NCI-H128 (cell line): Measurements from ENCODE around the gene TMEM123.
A peak's percentile ranks its signal among the peaks of the same experiment; 100 is the strongest.

Source experiments
- DNase-seq: peaks from one replicate; lab custom pipeline; 2025; ENCODE audit not compliant: unreplicated experiment; lab: John Stamatoyannopoulos, UW

Gene TMEM123

DNA sequence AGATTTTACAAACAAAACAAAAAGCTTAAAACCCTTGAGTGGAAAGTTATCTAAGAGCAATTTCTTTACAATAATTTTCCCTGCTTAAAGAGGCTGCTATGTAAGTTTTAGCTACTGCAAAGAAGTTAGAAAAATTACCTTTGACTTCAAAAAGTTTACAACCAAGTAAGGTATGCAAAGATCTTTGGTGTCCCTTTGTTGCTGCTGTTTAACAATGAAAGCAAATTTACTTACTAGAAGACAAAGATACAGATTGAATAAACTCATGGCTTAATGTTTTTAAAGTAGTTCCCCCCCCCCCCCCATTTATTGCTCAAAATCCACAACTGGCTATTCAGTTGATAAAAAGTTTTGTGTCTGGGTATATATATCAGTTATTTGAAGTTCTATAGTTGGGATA, 26.0 kb downstream of the TMEM123 start:
- no peak for DNase-seq

GRCh38 chr11:102426000-102426399, 26.6 kb downstream of the TMEM123 start:
- DNase-seq, result no peak

- no peak for DNase-seq
These were observed 28.6 kb downstream of the TMEM123 start for GRCh38 chr11:102423936-102424335.

- no peak for DNase-seq
These were observed 29.5 kb downstream of the TMEM123 start for GRCh38 chr11:102422817-102423712.

GRCh38 chr11:102421261-102421660, 31.3 kb downstream of the TMEM123 start:
- DNase-seq, result peak; percentile 23

- DNase-seq, result no peak
These were observed 32.0 kb downstream of the TMEM123 start for GRCh38 chr11:102420547-102420946.

DNA sequence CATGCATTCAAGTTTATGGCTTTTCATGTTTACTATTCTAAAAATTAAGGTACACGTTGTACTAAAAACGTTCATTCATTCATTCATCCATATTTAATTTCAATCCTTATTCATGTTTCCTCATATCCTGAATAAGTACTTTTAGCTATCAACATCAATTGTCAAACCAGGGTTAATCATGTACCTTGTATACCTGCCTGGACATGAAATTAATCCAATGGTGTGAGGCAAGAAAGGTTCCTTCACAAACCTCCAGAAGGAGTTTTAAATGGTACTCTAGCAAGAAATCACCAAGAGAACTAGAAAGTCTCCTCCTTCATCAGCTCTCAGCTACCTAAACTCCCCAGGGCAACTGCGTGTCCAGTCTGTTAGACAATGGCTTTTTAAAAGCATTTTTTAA, 33.4 kb downstream of the TMEM123 start:
- no peak for DNase-seq

DNA sequence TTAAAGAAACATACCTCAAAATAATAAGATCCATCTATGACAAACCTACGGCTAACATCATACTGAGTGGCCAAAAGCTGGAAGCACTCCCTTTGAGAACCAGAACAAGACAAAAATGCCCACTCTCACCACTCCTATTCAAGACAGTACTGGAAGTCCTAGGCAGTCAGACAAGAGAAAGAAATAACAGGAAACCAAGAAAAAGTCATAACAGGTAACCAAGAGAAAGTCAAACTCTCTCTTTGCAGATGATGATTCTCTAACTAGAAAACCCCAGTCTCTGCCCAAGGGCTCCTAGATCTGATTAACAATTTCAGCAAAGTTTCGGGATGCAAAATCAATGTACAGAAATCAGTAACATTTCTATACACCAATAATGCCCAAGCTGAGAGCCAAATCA, 35.6 kb downstream of the TMEM123 start:
- DNase-seq, result no peak

DNA sequence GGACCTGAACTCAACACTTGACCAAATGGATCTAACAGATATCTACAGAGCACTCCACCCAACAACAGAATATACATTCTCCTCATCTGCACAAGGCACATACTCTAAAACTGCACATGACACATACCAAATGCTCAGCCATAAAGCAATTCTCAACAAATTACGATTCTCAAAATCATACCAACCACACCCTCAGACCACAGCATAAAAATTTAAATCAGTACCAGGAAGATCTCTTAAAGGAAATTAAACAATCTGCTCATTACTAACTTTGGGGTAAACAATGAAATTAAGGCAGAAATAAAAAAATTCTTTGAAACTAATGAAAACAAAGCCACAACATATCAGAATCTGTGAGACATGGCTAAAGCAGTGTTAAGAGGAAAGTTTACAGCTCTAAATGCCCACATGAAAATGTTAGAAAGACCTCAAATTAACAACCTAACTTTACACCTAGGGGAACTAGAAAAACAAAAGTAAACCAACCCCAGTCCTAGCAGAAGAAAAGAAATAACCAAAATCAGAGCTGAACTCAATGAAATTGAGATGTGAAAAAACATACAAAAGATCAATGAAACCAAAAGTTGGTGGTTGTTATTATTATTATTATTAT, 37.2 kb downstream of the TMEM123 start:
- no peak for DNase-seq

DNA sequence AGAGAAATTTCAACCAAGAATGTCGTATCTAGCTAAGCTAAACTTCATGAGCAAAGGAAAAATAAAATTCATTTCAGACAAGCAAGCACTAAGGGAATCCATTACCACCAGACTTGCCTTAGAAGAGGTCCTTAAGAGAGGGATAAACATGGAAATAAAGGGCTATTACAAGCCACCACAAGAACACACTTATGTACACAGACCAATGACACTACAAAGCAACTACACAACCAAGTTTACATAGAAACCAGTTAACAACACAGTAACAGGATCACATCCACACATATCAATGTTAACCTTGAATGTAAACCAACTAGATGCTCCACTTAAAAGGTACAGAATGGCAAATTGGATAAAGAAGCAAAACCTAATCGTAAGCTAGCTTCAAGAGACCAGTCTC, 38.0 kb downstream of the TMEM123 start:
- DNase-seq, result no peak

DNA sequence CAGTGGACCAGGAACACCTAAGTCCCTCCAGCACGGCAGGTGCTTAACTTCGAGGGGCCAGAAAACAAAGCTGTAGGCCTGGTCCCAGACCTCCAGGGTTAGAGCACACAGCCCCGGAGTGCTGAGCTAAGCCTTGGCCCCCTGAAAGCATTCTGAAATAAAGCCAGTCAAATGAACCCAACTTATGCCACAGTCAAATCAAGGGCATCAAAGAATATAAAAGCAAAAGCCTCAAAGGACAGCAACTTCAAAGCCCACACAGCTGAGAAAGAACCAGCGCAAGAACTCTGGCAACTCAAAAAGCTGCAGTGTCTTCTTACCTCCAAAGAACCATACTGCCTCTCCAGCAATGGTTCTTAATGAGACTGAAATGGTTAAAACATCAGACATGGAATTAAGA, 39.1 kb downstream of the TMEM123 start:
- no peak for DNase-seq

- no peak for DNase-seq
These were observed 41.4 kb downstream of the TMEM123 start for GRCh38 chr11:102411142-102411541.

- DNase-seq, result no peak
These were observed 42.2 kb downstream of the TMEM123 start for GRCh38 chr11:102410382-102410784.

DNA sequence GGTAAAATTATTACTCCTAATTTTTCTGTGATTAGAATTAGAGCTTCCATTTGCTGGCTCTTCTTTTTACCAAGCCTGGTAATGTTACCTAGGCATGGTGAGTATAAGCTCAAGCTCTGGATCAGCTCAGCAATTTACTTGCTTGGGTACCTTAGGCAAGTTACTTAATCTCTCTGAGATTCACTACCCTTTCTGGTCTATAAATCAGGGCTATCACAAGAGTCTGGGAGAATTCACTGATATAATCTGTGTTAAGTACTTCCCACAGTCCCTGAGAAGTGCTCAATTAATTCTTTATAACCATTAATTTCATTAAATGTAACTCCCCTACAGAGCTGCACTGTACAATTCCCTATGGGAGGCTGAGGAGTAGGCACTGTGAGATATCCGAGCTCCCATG, 44.2 kb downstream of the TMEM123 start:
- no peak for DNase-seq

- no peak for DNase-seq
These were observed 44.7 kb downstream of the TMEM123 start for GRCh38 chr11:102407901-102408300.

GRCh38 chr11:102406099-102406498, 46.5 kb downstream of the TMEM123 start:
- DNase-seq, result no peak

GRCh38 chr11:102405501-102405900, 47.1 kb downstream of the TMEM123 start:
- no peak for DNase-seq

GRCh38 chr11:102402548-102402947, 50.0 kb downstream of the TMEM123 start:
- DNase-seq, result no peak

GRCh38 chr11:102401905-102402304, 50.7 kb downstream of the TMEM123 start:
- DNase-seq, result no peak

DNA sequence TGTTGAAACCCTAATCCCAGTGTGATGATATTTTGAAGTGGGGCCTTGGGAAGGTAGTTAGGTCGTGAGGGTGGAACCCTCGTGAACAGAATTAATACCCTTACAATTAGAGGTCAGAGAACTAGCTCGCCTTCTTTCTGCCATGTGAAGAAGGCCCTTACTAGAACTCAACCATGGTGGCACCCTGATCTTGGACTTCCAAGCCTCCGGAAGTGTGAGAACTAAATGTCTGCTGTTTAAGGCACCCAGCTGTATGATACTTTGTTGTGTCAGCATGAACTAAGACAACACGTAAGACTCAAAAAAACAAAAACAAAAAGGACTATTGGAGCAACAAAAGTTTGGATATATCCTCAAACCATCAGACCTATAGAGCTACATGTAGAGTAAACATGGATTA, 52.0 kb downstream of the TMEM123 start:
- no peak for DNase-seq

DNA sequence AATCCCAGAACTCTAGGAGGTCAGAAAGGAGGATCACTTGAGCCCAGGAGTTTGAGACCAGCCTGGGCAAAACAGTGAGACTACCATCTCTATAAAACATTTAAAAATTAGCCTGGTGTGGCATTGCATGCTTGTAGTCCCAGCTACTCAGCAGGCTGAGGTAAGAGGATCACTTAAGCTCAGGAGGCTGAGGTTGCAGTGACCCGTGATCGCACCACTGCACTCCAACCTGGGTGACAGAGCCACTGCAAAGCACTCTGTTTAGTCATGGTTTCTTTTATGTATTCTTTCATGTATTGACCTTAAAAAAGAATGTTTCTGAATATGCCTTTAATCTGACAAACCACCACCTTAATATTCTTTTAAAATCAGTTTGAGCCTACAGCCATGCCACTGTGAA, 53.4 kb downstream of the TMEM123 start:
- DNase-seq, result no peak

GRCh38 chr11:102398297-102398696, 54.3 kb downstream of the TMEM123 start:
- DNase-seq, result no peak
